HepG2 (cell line): ENCODE results near the gene RSBN1. TPM values are rescaled to one million over a fixed set of nuclear protein-coding genes. Genes with fewer than 3 reads are reported as not detected.

ENCODE experiments used
- ATRX ChIP-seq: sonication (generic); formaldehyde crosslinking; IDR thresholded peaks from 2 replicates; pipeline ENCODE4 v1.4.0; 2020; ENCODE audit warnings: missing genetic modification reagents, borderline replicate concordance
- DR1 ChIP-seq: sonication (generic); formaldehyde crosslinking; IDR thresholded peaks from 2 replicates; pipeline ENCODE4 v1.8.0; 2021; ENCODE audit warnings: mild to moderate bottlenecking, missing genetic modification reagents, inconsistent platforms
- HMG20B ChIP-seq: conservative IDR thresholded peaks from 2 replicates; pipeline ENCODE4 v1.6.1; 2016; ENCODE audit warnings: missing genetic modification reagents, missing compliant biosample characterization
- MYNN ChIP-seq: sonication (generic); formaldehyde crosslinking; IDR thresholded peaks from 2 replicates; pipeline ENCODE4 v1.4.0; 2020; ENCODE audit warnings: mild to moderate bottlenecking, low read depth, missing genetic modification reagents
- NR2F6 ChIP-seq, 2 experiments: IDR thresholded peaks; 2 replicates each; pipeline ENCODE4 v1.6.1; 2016; ENCODE audit warnings: antibody characterized with exemption in 1 of 2, mild to moderate bottlenecking in 1 of 2
- POLR2G ChIP-seq: fragments of 200-400 bp; formaldehyde crosslinking; IDR thresholded peaks from 2 replicates; pipeline ENCODE4 v1.6.1; 2018; ENCODE audit warnings: mild to moderate bottlenecking, low read depth, low read length, moderate library complexity
- RFX1 ChIP-seq: fragments of 450-650 bp; IDR thresholded peaks from 2 replicates; pipeline ENCODE4 v1.6.1; 2017
- SALL1 ChIP-seq: sonication (generic); formaldehyde crosslinking; IDR thresholded peaks from 2 replicates; pipeline ENCODE4 v1.8.0; 2022; ENCODE audit warnings: mild to moderate bottlenecking, missing genetic modification reagents
- STAG1 ChIP-seq: sonication (generic); formaldehyde crosslinking; IDR thresholded peaks from 2 replicates; pipeline ENCODE4 v1.4.0; 2020; ENCODE audit warnings: missing genetic modification reagents
- ZKSCAN1 ChIP-seq: fragments of 150-350 bp; IDR thresholded peaks from 2 replicates; pipeline ENCODE4 v1.6.1; 2014; ENCODE audit warnings: low read length
- ZNF446 ChIP-seq: sonication (generic); formaldehyde crosslinking; IDR thresholded peaks from 2 replicates; pipeline ENCODE4 v1.5.0; 2020; ENCODE audit warnings: mild to moderate bottlenecking, missing genetic modification reagents
- polyA plus RNA-seq, 8 experiments: library from polyadenylated mRNA; depleted of rRNA in 3 of 8; stranded (reverse) in 7 of 8; unstranded in 1 of 8; fragments of >200 nt; fragmentation: Illumina TruSeq in 4 of 8; extraction: Trizol in 4 of 8; gene quantifications; 2 replicates each; pipeline versions ENCODE4 v1.2.1 to v1.2.3, GENCODE V29; 2011 to 2016; ENCODE audit warnings: low read depth in 4 of 8, missing spikeins in 1 of 8, mixed read lengths in 1 of 8; ENCODE audit not compliant: insufficient read depth in 1 of 8
- total RNA-seq, 5 experiments: library from RNA; depleted of rRNA; stranded (reverse); fragments of >200 nt; fragmentation: Illumina TruSeq; extraction: Trizol; gene quantifications; 2 replicates each; pipeline ENCODE4 v1.2.3, GENCODE V29; 2016; ENCODE audit warnings: low read depth in 1 of 5
- TF ChIP-seq, protein P1 (sequence below): sonication (generic); formaldehyde crosslinking; IDR thresholded peaks from 2 replicates; pipeline ENCODE4 v1.4.0; 2020; ENCODE audit warnings: missing genetic modification reagents, borderline replicate concordance
- TF ChIP-seq, protein P2 (sequence below): sonication (generic); formaldehyde crosslinking; IDR thresholded peaks from 2 replicates; pipeline ENCODE4 v1.5.1; 2020; ENCODE audit warnings: mild to moderate bottlenecking, missing genetic modification reagents, moderate library complexity
- TF ChIP-seq, protein P3 (sequence below): sonication (generic); formaldehyde crosslinking; conservative IDR thresholded peaks from 2 replicates; pipeline ENCODE4 v1.4.0; 2020; ENCODE audit warnings: mild to moderate bottlenecking, missing genetic modification reagents, moderate library complexity
- TF ChIP-seq, protein P4 (sequence below): sonication (generic); formaldehyde crosslinking; IDR thresholded peaks from 2 replicates; pipeline ENCODE4 v1.5.0; 2020; ENCODE audit warnings: missing genetic modification reagents
- TF ChIP-seq, protein P5 (sequence below): IDR thresholded peaks from 2 replicates; pipeline ENCODE4 v1.6.1; 2012; ENCODE audit warnings: inconsistent platforms

Gene RSBN1
- total and polyA plus RNA-seq, 2 of the 13 experiments (the other 11 are each of a cell fraction or from before 2014, with no cell fraction given): 8.3 to 10.4 TPM

DNA sequence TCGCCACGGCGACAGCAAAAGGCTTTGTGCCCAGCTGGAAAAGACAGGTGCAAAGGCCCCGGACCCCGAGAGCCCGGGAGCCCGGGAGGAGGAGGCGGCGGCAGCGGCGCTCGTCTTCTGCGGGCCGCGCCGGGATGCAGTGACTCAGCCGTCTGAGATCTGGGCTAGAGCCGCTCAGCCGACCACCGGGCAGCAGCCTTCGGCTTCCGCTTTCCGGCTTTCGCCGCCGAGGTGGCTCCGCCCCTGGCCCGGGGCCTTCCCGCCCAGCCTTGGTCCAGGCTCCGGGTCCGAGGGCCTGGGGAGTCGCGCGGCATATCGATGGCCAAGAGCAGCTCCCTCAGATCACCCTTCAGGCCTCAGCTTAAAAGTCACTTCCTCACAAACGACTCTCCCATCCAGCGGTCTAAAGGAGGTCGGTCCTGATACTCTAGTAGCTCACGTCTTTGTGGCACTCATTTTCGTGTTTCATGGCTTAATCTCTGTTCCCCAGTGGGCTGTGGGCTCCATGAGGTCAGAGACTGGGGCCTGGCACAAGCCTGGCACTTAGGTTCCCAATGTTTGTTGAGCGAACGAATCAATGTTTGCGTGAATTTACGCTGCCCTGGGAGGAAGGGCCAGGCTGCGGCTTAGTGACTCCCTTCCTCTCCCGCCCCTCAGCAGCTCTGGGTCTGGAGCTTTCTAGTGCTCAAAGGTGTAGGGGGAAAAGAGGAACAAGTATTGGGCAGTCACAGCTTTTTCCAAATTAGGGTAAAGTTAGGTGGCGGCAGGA, 52.8 kb downstream of the RSBN1 start, which contains the start of gene PHTF1 (continued):
- TF ChIP-seq, protein P1, sequence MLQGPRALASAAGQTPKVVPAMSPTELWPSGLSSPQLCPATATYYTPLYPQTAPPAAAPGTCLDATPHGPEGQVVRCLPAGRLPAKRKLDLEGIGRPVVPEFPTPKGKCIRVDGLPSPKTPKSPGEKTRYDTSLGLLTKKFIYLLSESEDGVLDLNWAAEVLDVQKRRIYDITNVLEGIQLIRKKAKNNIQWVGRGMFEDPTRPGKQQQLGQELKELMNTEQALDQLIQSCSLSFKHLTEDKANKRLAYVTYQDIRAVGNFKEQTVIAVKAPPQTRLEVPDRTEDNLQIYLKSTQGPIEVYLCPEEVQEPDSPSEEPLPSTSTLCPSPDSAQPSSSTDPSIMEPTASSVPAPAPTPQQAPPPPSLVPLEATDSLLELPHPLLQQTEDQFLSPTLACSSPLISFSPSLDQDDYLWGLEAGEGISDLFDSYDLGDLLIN (CRISPR knock-in tag): peak; percentile 73; the same call in 1 of the 2 replicates
- TF ChIP-seq DR1 (CRISPR knock-in tag) (peak; percentile 43; the same call in 1 of the 2 replicates), STAG1 (0 out of 2 replicates have a peak, but pooled peaks have one; percentile 2), ZNF446 (0 out of 2 replicates have a peak, but pooled peaks have one; percentile 9), POLR2G (peak; percentile 89), ZKSCAN1 (no peak), NR2F6 (IDR thresholded peaks at IDR 0.05) (no peak), NR2F6 (CRISPR knock-in tag; IDR thresholded peaks at IDR 0.05) (peak; percentile 10; the same call in 1 of the 2 replicates), HMG20B (CRISPR knock-in tag) (no peak; the same call in 1 of the 2 replicates), MYNN (CRISPR knock-in tag) (0 out of 2 replicates have a peak, but pooled peaks have one; percentile 15), RFX1 (0 out of 2 replicates have a peak, but pooled peaks have one; percentile 22), SALL1 (peak; percentile 56; the same call in 1 of the 2 replicates), ATRX (CRISPR knock-in tag) (no peak)
- TF ChIP-seq, protein P2, sequence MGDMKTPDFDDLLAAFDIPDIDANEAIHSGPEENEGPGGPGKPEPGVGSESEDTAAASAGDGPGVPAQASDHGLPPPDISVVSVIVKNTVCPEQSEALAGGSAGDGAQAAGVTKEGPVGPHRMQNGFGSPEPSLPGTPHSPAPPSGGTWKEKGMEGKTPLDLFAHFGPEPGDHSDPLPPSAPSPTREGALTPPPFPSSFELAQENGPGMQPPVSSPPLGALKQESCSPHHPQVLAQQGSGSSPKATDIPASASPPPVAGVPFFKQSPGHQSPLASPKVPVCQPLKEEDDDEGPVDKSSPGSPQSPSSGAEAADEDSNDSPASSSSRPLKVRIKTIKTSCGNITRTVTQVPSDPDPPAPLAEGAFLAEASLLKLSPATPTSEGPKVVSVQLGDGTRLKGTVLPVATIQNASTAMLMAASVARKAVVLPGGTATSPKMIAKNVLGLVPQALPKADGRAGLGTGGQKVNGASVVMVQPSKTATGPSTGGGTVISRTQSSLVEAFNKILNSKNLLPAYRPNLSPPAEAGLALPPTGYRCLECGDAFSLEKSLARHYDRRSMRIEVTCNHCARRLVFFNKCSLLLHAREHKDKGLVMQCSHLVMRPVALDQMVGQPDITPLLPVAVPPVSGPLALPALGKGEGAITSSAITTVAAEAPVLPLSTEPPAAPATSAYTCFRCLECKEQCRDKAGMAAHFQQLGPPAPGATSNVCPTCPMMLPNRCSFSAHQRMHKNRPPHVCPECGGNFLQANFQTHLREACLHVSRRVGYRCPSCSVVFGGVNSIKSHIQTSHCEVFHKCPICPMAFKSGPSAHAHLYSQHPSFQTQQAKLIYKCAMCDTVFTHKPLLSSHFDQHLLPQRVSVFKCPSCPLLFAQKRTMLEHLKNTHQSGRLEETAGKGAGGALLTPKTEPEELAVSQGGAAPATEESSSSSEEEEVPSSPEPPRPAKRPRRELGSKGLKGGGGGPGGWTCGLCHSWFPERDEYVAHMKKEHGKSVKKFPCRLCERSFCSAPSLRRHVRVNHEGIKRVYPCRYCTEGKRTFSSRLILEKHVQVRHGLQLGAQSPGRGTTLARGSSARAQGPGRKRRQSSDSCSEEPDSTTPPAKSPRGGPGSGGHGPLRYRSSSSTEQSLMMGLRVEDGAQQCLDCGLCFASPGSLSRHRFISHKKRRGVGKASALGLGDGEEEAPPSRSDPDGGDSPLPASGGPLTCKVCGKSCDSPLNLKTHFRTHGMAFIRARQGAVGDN (CRISPR knock-in tag): peak; percentile 90
- TF ChIP-seq, protein P3, sequence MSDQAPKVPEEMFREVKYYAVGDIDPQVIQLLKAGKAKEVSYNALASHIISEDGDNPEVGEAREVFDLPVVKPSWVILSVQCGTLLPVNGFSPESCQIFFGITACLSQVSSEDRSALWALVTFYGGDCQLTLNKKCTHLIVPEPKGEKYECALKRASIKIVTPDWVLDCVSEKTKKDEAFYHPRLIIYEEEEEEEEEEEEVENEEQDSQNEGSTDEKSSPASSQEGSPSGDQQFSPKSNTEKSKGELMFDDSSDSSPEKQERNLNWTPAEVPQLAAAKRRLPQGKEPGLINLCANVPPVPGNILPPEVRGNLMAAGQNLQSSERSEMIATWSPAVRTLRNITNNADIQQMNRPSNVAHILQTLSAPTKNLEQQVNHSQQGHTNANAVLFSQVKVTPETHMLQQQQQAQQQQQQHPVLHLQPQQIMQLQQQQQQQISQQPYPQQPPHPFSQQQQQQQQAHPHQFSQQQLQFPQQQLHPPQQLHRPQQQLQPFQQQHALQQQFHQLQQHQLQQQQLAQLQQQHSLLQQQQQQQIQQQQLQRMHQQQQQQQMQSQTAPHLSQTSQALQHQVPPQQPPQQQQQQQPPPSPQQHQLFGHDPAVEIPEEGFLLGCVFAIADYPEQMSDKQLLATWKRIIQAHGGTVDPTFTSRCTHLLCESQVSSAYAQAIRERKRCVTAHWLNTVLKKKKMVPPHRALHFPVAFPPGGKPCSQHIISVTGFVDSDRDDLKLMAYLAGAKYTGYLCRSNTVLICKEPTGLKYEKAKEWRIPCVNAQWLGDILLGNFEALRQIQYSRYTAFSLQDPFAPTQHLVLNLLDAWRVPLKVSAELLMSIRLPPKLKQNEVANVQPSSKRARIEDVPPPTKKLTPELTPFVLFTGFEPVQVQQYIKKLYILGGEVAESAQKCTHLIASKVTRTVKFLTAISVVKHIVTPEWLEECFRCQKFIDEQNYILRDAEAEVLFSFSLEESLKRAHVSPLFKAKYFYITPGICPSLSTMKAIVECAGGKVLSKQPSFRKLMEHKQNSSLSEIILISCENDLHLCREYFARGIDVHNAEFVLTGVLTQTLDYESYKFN: 0 out of 2 replicates have a peak, but pooled peaks have one; percentile 13
- TF ChIP-seq, protein P4, sequence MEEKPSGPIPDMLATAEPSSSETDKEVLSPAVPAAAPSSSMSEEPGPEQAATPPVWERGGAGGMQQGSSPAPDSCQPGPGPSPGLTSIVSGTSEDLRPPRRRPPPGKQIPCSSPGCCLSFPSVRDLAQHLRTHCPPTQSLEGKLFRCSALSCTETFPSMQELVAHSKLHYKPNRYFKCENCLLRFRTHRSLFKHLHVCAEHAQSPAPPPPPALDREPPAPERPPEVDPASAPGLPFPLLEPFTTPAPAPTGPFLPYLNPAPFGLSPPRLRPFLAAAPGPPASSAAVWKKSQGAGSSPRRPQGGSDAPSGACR (CRISPR knock-in tag): peak; percentile 24; the same call in 1 of the 2 replicates
- TF ChIP-seq, protein P5, sequence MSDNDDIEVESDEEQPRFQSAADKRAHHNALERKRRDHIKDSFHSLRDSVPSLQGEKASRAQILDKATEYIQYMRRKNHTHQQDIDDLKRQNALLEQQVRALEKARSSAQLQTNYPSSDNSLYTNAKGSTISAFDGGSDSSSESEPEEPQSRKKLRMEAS: no peak
